Osteocyte (in vitro differentiated cells): ENCODE data around the gene APP. TPM values are rescaled to one million over a fixed set of nuclear protein-coding genes. Genes with fewer than 3 reads are reported as not detected.

Experiments
- DNase-seq: peaks from one replicate; pipeline ENCODE4 v3.0.0; 2021; ENCODE audit warnings: mixed read lengths; ENCODE audit not compliant: unreplicated experiment; ENCODE audit errors: extremely low spot score
- H3K27ac Mint-ChIP-seq: one replicate; pipeline ENCODE4 v1.8.0; 2021; ENCODE audit warnings: mild to moderate bottlenecking, mixed read lengths; ENCODE audit not compliant: unreplicated experiment
- H3K27me3 Mint-ChIP-seq: one replicate; pipeline ENCODE4 v1.8.0; 2021; ENCODE audit warnings: mixed read lengths; ENCODE audit not compliant: unreplicated experiment
- H3K36me3 Mint-ChIP-seq: one replicate; pipeline ENCODE4 v1.8.0; 2021; ENCODE audit warnings: mixed read lengths; ENCODE audit not compliant: unreplicated experiment
- H3K4me1 Mint-ChIP-seq: one replicate; pipeline ENCODE4 v1.8.0; 2021; ENCODE audit warnings: mixed read lengths; ENCODE audit not compliant: unreplicated experiment
- H3K4me3 Mint-ChIP-seq: one replicate; pipeline ENCODE4 v1.8.0; 2021; ENCODE audit warnings: mild to moderate bottlenecking, moderate library complexity, mixed read lengths; ENCODE audit not compliant: unreplicated experiment
- H3K9me3 Mint-ChIP-seq: one replicate; pipeline ENCODE4 v1.8.0; 2021; ENCODE audit warnings: mixed read lengths; ENCODE audit not compliant: unreplicated experiment
- CTCF ChIP-seq: fragments of 200-600 bp; sonication (generic); IDR thresholded peaks from 2 replicates; pipeline ENCODE4 v1.5.0; 2021; ENCODE audit warnings: antibody characterized with exemption, mild to moderate bottlenecking, moderate library complexity
- total RNA-seq: library from RNA; stranded (reverse); gene quantifications from 2 replicates; pipeline ENCODE4 v1.2.1, GENCODE V29; 2021

The APP gene
- total RNA-seq, 1 donor from 2014 or later = 698 TPM

GRCh38 chr21:25953196-25953595, 217.4 kb downstream of the APP start:
- H3K9me3 Mint-ChIP-seq = no peaks in the 10 kb centered on the region
- no peak overlapping the region for H3K4me3 Mint-ChIP-seq
- no peak overlapping the region for H3K27ac Mint-ChIP-seq
- H3K36me3 Mint-ChIP-seq = peaks cover 40% of the 10 kb centered on the region
- DNase-seq = no peak
- no peaks in the 10 kb centered on the region for H3K4me1 Mint-ChIP-seq
- TF ChIP-seq CTCF = no peak
- no peaks in the 10 kb centered on the region for H3K27me3 Mint-ChIP-seq

- no peak for TF ChIP-seq CTCF
- no peak for DNase-seq
- Mint-ChIP-seq H3K4me3 (no peak overlapping the region), H3K36me3 (peaks cover 40% of the 10 kb centered on the region), H3K27me3 (no peaks in the 10 kb centered on the region), H3K4me1 (no peaks in the 10 kb centered on the region), H3K27ac (no peak overlapping the region), H3K9me3 (no peaks in the 10 kb centered on the region)
These were observed 218.3 kb downstream of the APP start for GRCh38 chr21:25952306-25952705.

GRCh38 chr21:25949701-25950100, 220.9 kb downstream of the APP start:
- no peak overlapping the region for H3K27ac Mint-ChIP-seq
- H3K4me3 Mint-ChIP-seq = no peak overlapping the region
- no peaks in the 10 kb centered on the region for H3K27me3 Mint-ChIP-seq
- no peaks in the 10 kb centered on the region for H3K4me1 Mint-ChIP-seq
- no peak for TF ChIP-seq CTCF
- no peak for DNase-seq
- H3K36me3 Mint-ChIP-seq = peaks cover 40% of the 10 kb centered on the region
- H3K9me3 Mint-ChIP-seq = peaks cover 3% of the 10 kb centered on the region

- peaks cover 5% of the 10 kb centered on the region for H3K9me3 Mint-ChIP-seq
- H3K4me1 Mint-ChIP-seq = no peaks in the 10 kb centered on the region
- TF ChIP-seq CTCF = no peak
- H3K36me3 Mint-ChIP-seq = peaks cover 20% of the 10 kb centered on the region
- H3K4me3 Mint-ChIP-seq = no peak overlapping the region
- H3K27me3 Mint-ChIP-seq = no peaks in the 10 kb centered on the region
- H3K27ac Mint-ChIP-seq = no peak overlapping the region
- DNase-seq = no peak
These were observed 225.8 kb downstream of the APP start for GRCh38 chr21:25944672-25945213.

- Mint-ChIP-seq H3K9me3 (peaks cover 5% of the 10 kb centered on the region), H3K36me3 (peaks cover 17% of the 10 kb centered on the region), H3K4me1 (no peaks in the 10 kb centered on the region), H3K27me3 (no peaks in the 10 kb centered on the region), H3K4me3 (no peak overlapping the region), H3K27ac (no peak overlapping the region)
- TF ChIP-seq CTCF = no peak
- no peak for DNase-seq
These were observed 226.5 kb downstream of the APP start for GRCh38 chr21:25944082-25944481.
